MCF 10A (cell line): ENCODE data around the gene GSAP. TPM values are rescaled to one million over a fixed set of nuclear protein-coding genes. Genes with fewer than 3 reads are reported as not detected.

Experiments used
- BruUV-seq: library from RNA; stranded (reverse); fragments of 400-500 nt; replicated peaks from 2 replicates; lab custom pipeline; 2021; lab: Mats Ljungman, UMichigan
- CTCF ChIA-PET: fragments of 300-600 bp; sonication (Branson Sonifier 250); formaldehyde crosslinking; extraction: SDS; loops from one replicate; lab custom pipeline; 2021; ENCODE audit warnings: antibody characterized with exemption, inconsistent platforms; lab: Yijun Ruan, JAX
- POLR2A ChIA-PET: fragments of 300-600, 350-650 bp; sonication (Branson Sonifier 250); formaldehyde crosslinking; extraction: SDS; loops from one replicate; lab custom pipeline; 2020; ENCODE audit warnings: antibody characterized with exemption, inconsistent platforms; lab: Yijun Ruan, JAX
- DNase-seq: peaks from one replicate; pipeline ENCODE4 v3.0.0-alpha.2; 2018; ENCODE audit not compliant: unreplicated experiment
- H3K27ac Mint-ChIP-seq: one replicate; pipeline ENCODE4 v1.8.0; 2022; ENCODE audit warnings: mild to moderate bottlenecking, low read depth, mixed read lengths; ENCODE audit not compliant: unreplicated experiment
- H3K27me3 Mint-ChIP-seq: one replicate; pipeline ENCODE4 v1.8.0; 2022; ENCODE audit warnings: mixed read lengths; ENCODE audit not compliant: insufficient read depth, unreplicated experiment
- H3K36me3 Mint-ChIP-seq: one replicate; pipeline ENCODE4 v1.8.0; 2022; ENCODE audit warnings: mild to moderate bottlenecking, moderate library complexity, mixed read lengths; ENCODE audit not compliant: insufficient read depth, unreplicated experiment
- H3K4me1 Mint-ChIP-seq: one replicate; pipeline ENCODE4 v1.8.0; 2022; ENCODE audit warnings: mixed read lengths; ENCODE audit not compliant: insufficient read depth, unreplicated experiment
- H3K4me3 Mint-ChIP-seq: one replicate; pipeline ENCODE4 v1.8.0; 2022; ENCODE audit warnings: mild to moderate bottlenecking, moderate library complexity, mixed read lengths; ENCODE audit not compliant: unreplicated experiment
- H3K9me3 Mint-ChIP-seq: one replicate; pipeline ENCODE4 v1.8.0; 2022; ENCODE audit warnings: mixed read lengths; ENCODE audit not compliant: unreplicated experiment
- CTCF ChIP-seq: fragments of 200-600 bp; IDR thresholded peaks from one replicate; pipeline ENCODE4 v1.8.0; 2022; ENCODE audit warnings: antibody characterized with exemption, mild to moderate bottlenecking; ENCODE audit not compliant: unreplicated experiment
- intact Hi-C: fragments of 100-400 bp; cut with micrococcal nuclease; formaldehyde crosslinking; loops from 2 replicates; pipeline ENCODE4 v1.14.1; 2022
- total RNA-seq: library from RNA; stranded (reverse); gene quantifications from 2 replicates; pipeline ENCODE4 v1.2.3, GENCODE V29; 2022

GSAP gene
- total RNA-seq, 1 experiment from 2014 or later = 13.7 TPM

GRCh38 chr7:77270094-77270480 lies 146.1 kb downstream of the GSAP start:
- ChIA-PET POLR2A (no interaction called here), CTCF (interaction anchor here (0.7 to 0.9 kb wide), 3 partner anchors 10 to 24 kb away, joined by 3 read pairs; no protein-coding TSS in a partner anchor)
- no peak for DNase-seq
- H3K27me3 Mint-ChIP-seq = no peaks in the 10 kb centered on the region
- no peaks in the 10 kb centered on the region for H3K9me3 Mint-ChIP-seq
- intact Hi-C loops = no loop called here
- no peak overlapping the region for H3K4me3 Mint-ChIP-seq
- BruUV-seq = no TSS peak
- H3K36me3 Mint-ChIP-seq = peaks cover 5% of the 10 kb centered on the region
- no peak for TF ChIP-seq CTCF
- no peaks in the 10 kb centered on the region for H3K4me1 Mint-ChIP-seq
- no peak overlapping the region for H3K27ac Mint-ChIP-seq

GRCh38 chr7:77269360-77270093 lies 146.6 kb downstream of the GSAP start:
- POLR2A ChIA-PET = interaction anchor here (0.7 kb wide), 1 partner anchor 57 kb away, joined by 4 read pairs; no protein-coding TSS in a partner anchor
- Mint-ChIP-seq H3K27ac (no peak overlapping the region), H3K27me3 (no peaks in the 10 kb centered on the region), H3K4me3 (no peak overlapping the region), H3K4me1 (no peaks in the 10 kb centered on the region), H3K36me3 (peaks cover 5% of the 10 kb centered on the region), H3K9me3 (no peaks in the 10 kb centered on the region)
- no peak for TF ChIP-seq CTCF
- intact Hi-C loops = no loop called here
- BruUV-seq = no TSS peak
- no peak for DNase-seq
- CTCF ChIA-PET = interaction anchor here (0.8 to 1.8 kb wide), 3 partner anchors 11 to 23 kb away, joined by 3 to 5 read pairs (median 3); no protein-coding TSS in a partner anchor

- Mint-ChIP-seq H3K4me1 (no peaks in the 10 kb centered on the region), H3K27ac (no peak overlapping the region), H3K36me3 (peaks cover 5% of the 10 kb centered on the region), H3K9me3 (no peaks in the 10 kb centered on the region), H3K27me3 (no peaks in the 10 kb centered on the region), H3K4me3 (no peak overlapping the region)
- ChIA-PET CTCF (interaction anchor here (1.1 kb wide), 1 partner anchor 66 kb away, joined by 3 read pairs; no protein-coding TSS in a partner anchor), POLR2A (no interaction called here)
- intact Hi-C loops = no loop called here
- TF ChIP-seq CTCF = no peak
- no peak for DNase-seq
- BruUV-seq = no TSS peak
Measured at GRCh38 chr7:77266291-77266794, 149.8 kb downstream of the GSAP start.

GRCh38 chr7:77265666-77266065 lies 150.5 kb downstream of the GSAP start:
- no peak for DNase-seq
- ChIA-PET CTCF (no interaction called here), POLR2A (no interaction called here)
- Mint-ChIP-seq H3K9me3 (no peaks in the 10 kb centered on the region), H3K36me3 (peaks cover 5% of the 10 kb centered on the region), H3K4me1 (no peaks in the 10 kb centered on the region), H3K27me3 (no peaks in the 10 kb centered on the region), H3K4me3 (no peak overlapping the region), H3K27ac (no peak overlapping the region)
- intact Hi-C loops = no loop called here
- no peak for TF ChIP-seq CTCF
- BruUV-seq = no TSS peak
